GM23248 (cell line): ENCODE data around the gene M1AP. TPM values are rescaled to one million over a fixed set of nuclear protein-coding genes. Genes with fewer than 3 reads are reported as not detected.
A peak's percentile ranks its signal among the peaks of the same experiment; 100 is the strongest.

ENCODE experiments used
- DNase-seq: peaks from one replicate; pipeline ENCODE4 v3.0.0-alpha.2; 2015
- H2AFZ ChIP-seq: fragments of 200-600 bp; sonication (generic); 2 replicates; pipeline ENCODE4 v1.6.1; 2016; ENCODE audit warnings: antibody characterized with exemption
- H3F3A ChIP-seq: fragments of 200-600 bp; sonication (generic); 2 replicates; pipeline ENCODE4 v1.6.1; 2016; ENCODE audit warnings: mild to moderate bottlenecking, antibody characterized with exemption, mixed run types; ENCODE audit not compliant: insufficient read depth
- H3K27ac ChIP-seq: fragments of 200-600 bp; sonication (generic); 2 replicates; pipeline ENCODE4 v1.5.1; 2016; ENCODE audit warnings: mild to moderate bottlenecking
- H3K27me3 ChIP-seq: fragments of 200-600 bp; sonication (generic); replicated peaks from 2 replicates; pipeline ENCODE4 v1.6.1; 2016; ENCODE audit warnings: mild to moderate bottlenecking; ENCODE audit not compliant: insufficient read depth
- H3K36me3 ChIP-seq: fragments of 200-600 bp; sonication (generic); 2 replicates; pipeline ENCODE4 v1.6.1; 2016; ENCODE audit warnings: low read depth, mild to moderate bottlenecking
- H3K4me1 ChIP-seq: fragments of 200-600 bp; sonication (generic); 2 replicates; pipeline ENCODE4 v1.6.1; 2016; ENCODE audit warnings: mild to moderate bottlenecking; ENCODE audit not compliant: insufficient read depth
- H3K4me2 ChIP-seq: fragments of 200-600 bp; sonication (generic); one replicate; pipeline ENCODE4 v1.6.1; 2016; ENCODE audit warnings: mild to moderate bottlenecking; ENCODE audit not compliant: unreplicated experiment
- H3K4me3 ChIP-seq: fragments of 200-600 bp; sonication (generic); 2 replicates; pipeline ENCODE4 v1.5.1; 2016; ENCODE audit warnings: mild to moderate bottlenecking
- H3K79me2 ChIP-seq: fragments of 200-600 bp; sonication (generic); 2 replicates; pipeline ENCODE4 v1.6.1; 2016; ENCODE audit warnings: mild to moderate bottlenecking; ENCODE audit not compliant: insufficient read depth
- H3K9ac ChIP-seq: fragments of 200-600 bp; sonication (generic); 2 replicates; pipeline ENCODE4 v1.6.1; 2016; ENCODE audit warnings: mild to moderate bottlenecking
- H3K9me2 ChIP-seq: fragments of 200-600 bp; sonication (generic); 2 replicates; pipeline ENCODE4 v1.6.1; 2016; ENCODE audit warnings: mixed run types, mild to moderate bottlenecking, moderate library complexity; ENCODE audit not compliant: insufficient read depth
- H3K9me3 ChIP-seq: fragments of 200-600 bp; sonication (generic); one replicate; pipeline ENCODE4 v1.6.1; 2017; ENCODE audit warnings: low read depth
- H4K20me1 ChIP-seq: fragments of 200-600 bp; sonication (generic); 2 replicates; pipeline ENCODE4 v1.6.0; 2016; ENCODE audit not compliant: insufficient read depth
- EZH2 ChIP-seq: fragments of 200-600 bp; sonication (generic); IDR thresholded peaks from 2 replicates; pipeline ENCODE4 v1.6.1; 2018; ENCODE audit warnings: antibody characterized with exemption, mild to moderate bottlenecking; ENCODE audit not compliant: insufficient read depth, poor library complexity, severe bottlenecking
- EZH2phosphoT487 ChIP-seq: fragments of 200-600 bp; sonication (generic); IDR thresholded peaks from 2 replicates; pipeline ENCODE4 v1.6.1; 2018; ENCODE audit warnings: antibody characterized with exemption, moderate library complexity, mild to moderate bottlenecking, low read depth; ENCODE audit not compliant: insufficient read depth
- WGBS, 2 experiments: methylation state at CpG; one replicate each; pipeline ENCODE4 v1.1.6; 2015 to 2017; ENCODE audit warnings: low lambda C conversion rate in 2 of 2, low coverage in 1 of 2; ENCODE audit errors: missing lambda C conversion rate in 2 of 2; 5-methylcytosine and 5-hydroxymethylcytosine counted together
- in situ Hi-C: fragments of 300-500 bp; cut with MboI; formaldehyde crosslinking; loops from 2 replicates; pipeline ENCODE4 v1.15.0; 2020
- polyA plus RNA-seq: library from polyadenylated mRNA; unstranded; fragments of >200 nt; fragmentation: Nextera tagmentation; extraction: Ambion mirVana; gene quantifications from 2 replicates; pipeline ENCODE4 v1.2.1, GENCODE V29; 2016
- total RNA-seq: library from RNA; depleted of rRNA; stranded (reverse); fragments of >200 nt; shearing (Covaris generic); gene quantifications from 2 replicates; pipeline ENCODE4 v1.2.3, GENCODE V29; 2014

M1AP gene
- total and polyA plus RNA-seq, 2 experiments from 2014 or later, result 0.18 to 1.5 TPM

GRCh38 chr2:74567881-74568280 is 80.2 kb downstream of the M1AP start:
- H3K9me2 ChIP-seq, result no peaks in the 10 kb centered on the region
- DNase-seq, result peak; percentile 93
- no peaks in the 10 kb centered on the region for H3K36me3 ChIP-seq
- peak overlapping the region; percentile 69 for H3K4me2 ChIP-seq
- no peaks in the 10 kb centered on the region for H3K9me3 ChIP-seq
- peak overlapping the region; percentile 20; the same call in 1 of the 2 replicates for H3K4me3 ChIP-seq
- no peaks in the 10 kb centered on the region for H4K20me1 ChIP-seq
- 4 to 5% methylated on average over 5 of the region's 5 CpGs for WGBS, 2 experiments
- H3K79me2 ChIP-seq, result no peaks in the 10 kb centered on the region
- in situ Hi-C loops, result no loop called here
- H3K27me3 ChIP-seq, result no peaks in the 10 kb centered on the region
- peak overlapping the region; percentile 91 for H3K27ac ChIP-seq
- H2AFZ ChIP-seq, result no peak overlapping the region
- H3F3A ChIP-seq, result peaks cover 50% of the 10 kb centered on the region
- H3K4me1 ChIP-seq, result peaks cover 62% of the 10 kb centered on the region
- H3K9ac ChIP-seq, result peak overlapping the region; percentile 61
- no peak for TF ChIP-seq EZH2phosphoT487
- TF ChIP-seq EZH2, result no peak

DNA sequence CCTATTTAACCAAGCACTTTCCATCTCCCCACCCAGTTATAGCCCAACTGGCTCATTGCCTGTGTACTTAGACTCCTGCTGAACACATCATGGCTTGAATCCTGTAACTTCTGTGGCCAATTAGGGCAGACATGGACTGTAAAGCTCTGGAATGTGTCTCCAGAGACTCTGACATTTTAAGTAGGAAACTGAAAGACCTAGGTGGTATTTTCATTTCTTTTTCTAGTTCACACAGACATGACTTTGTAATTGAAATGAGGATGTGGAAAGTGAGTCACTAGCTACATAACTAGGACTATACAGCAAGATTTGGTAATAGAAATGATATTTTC is 81.4 kb downstream of the M1AP start:
- Histone ChIP-seq H3K36me3 (no peaks in the 10 kb centered on the region), H2AFZ (no peak overlapping the region), H3K4me3 (no peak overlapping the region), H4K20me1 (no peaks in the 10 kb centered on the region), H3K79me2 (no peaks in the 10 kb centered on the region), H3K9me2 (no peaks in the 10 kb centered on the region), H3K4me2 (peak overlapping the region; percentile 69), H3K9ac (no peak overlapping the region; the same call in 1 of the 2 replicates), H3K27ac (peak overlapping the region; percentile 91), H3K27me3 (no peaks in the 10 kb centered on the region), H3F3A (peaks cover 44% of the 10 kb centered on the region), H3K4me1 (peaks cover 68% of the 10 kb centered on the region), H3K9me3 (no peaks in the 10 kb centered on the region)
- TF ChIP-seq EZH2phosphoT487 (peak; percentile 81; the same call in 1 of the 2 replicates), EZH2 (no peak)
- peak; percentile 93 for DNase-seq
- in situ Hi-C loops, result no loop called here

DNA sequence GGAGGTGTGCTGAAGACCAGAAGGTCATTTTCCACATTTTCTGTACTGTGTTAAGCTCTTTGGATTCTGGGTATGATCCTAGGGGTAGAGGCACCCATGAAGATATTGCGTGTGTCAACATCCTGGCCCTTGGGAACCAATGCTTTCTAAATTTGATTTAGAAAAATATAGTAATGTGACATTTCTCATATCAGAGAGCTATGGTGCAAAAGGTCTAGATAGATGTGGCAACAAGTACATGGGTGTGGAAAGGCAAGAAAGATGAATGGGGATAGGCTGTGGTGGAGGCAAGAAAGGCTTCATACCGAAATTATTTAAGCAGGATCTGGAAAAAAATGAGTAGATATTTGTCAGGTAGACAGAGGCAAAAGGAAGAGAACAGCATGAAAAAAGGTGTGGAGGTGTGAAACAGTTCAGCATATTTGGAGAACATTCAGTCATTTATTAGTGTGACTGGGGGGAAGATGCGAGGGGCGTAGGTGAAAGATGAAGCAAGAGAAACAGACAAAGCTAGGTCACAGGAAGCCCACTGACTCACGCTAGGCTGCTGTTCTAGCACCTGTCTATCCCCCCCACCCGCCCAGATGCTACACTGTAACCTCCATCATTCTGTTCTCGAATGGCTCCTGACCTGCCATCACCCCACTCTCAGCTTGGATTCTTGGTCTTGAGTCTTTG is 81.9 kb downstream of the M1AP start:
- no peak overlapping the region for H3K4me2 ChIP-seq
- in situ Hi-C loops, result no loop called here
- 42 to 49% methylated on average over 7 of the region's 7 CpGs for WGBS, 2 experiments

GRCh38 chr2:74564222-74564621 is 83.9 kb downstream of the M1AP start:
- Histone ChIP-seq H3K4me1 (peaks cover 54% of the 10 kb centered on the region), H2AFZ (no peak overlapping the region), H3K79me2 (no peaks in the 10 kb centered on the region), H3K9ac (no peak overlapping the region), H3K4me2 (peak overlapping the region; percentile 9), H3K4me3 (no peak overlapping the region), H3K36me3 (no peaks in the 10 kb centered on the region), H4K20me1 (no peaks in the 10 kb centered on the region), H3K9me2 (no peaks in the 10 kb centered on the region), H3K27ac (peak overlapping the region; percentile 49), H3K27me3 (no peaks in the 10 kb centered on the region), H3K9me3 (no peaks in the 10 kb centered on the region), H3F3A (peaks cover 49% of the 10 kb centered on the region)
- in situ Hi-C loops, result no loop called here
- TF ChIP-seq EZH2 (no peak), EZH2phosphoT487 (no peak)
- DNase-seq, result peak; percentile 68
- WGBS, 2 experiments, result 37 to 46% methylated on average over 5 of the region's 5 CpGs

More for the DNA sequence above, 81.9 kb downstream of the M1AP start:
- H3K36me3 ChIP-seq, result no peaks in the 10 kb centered on the region
- H3F3A ChIP-seq, result peaks cover 44% of the 10 kb centered on the region
- peaks cover 66% of the 10 kb centered on the region for H3K4me1 ChIP-seq
- no peak overlapping the region for H3K9ac ChIP-seq
- H3K4me3 ChIP-seq, result no peak overlapping the region
- peak overlapping the region; percentile 91 for H3K27ac ChIP-seq
- no peaks in the 10 kb centered on the region for H3K9me2 ChIP-seq
- DNase-seq, result no peak
- TF ChIP-seq EZH2phosphoT487 (no peak), EZH2 (no peak)
- H3K27me3 ChIP-seq, result no peaks in the 10 kb centered on the region
- no peaks in the 10 kb centered on the region for H4K20me1 ChIP-seq
- H3K9me3 ChIP-seq, result no peaks in the 10 kb centered on the region
- H3K79me2 ChIP-seq, result no peaks in the 10 kb centered on the region
- no peak overlapping the region for H2AFZ ChIP-seq
